H9 (cell line): ENCODE results near the gene SLC17A2. TPM values are rescaled to one million over a fixed set of nuclear protein-coding genes. Genes with fewer than 3 reads are reported as not detected.

ENCODE experiments used
- DNase-seq: peaks from one replicate; pipeline ENCODE4 v3.0.0-alpha.2; 2017
- H2AFZ ChIP-seq: one replicate; pipeline ENCODE4 v1.6.1; 2013; ENCODE audit warnings: mild to moderate bottlenecking, low read length, control low read depth, moderate library complexity
- H2AK5ac ChIP-seq: 2 replicates; pipeline ENCODE4 v1.6.1; 2013; ENCODE audit warnings: low read length, control low read depth, mixed read lengths; ENCODE audit not compliant: insufficient read length
- H2BK120ac ChIP-seq: one replicate; pipeline ENCODE4 v1.6.1; 2013; ENCODE audit warnings: low read depth, mild to moderate bottlenecking, low read length, control low read depth, inconsistent platforms; ENCODE audit not compliant: poor library complexity, severe bottlenecking
- H2BK12ac ChIP-seq: 2 replicates; pipeline ENCODE4 v1.6.1; 2013; ENCODE audit warnings: low read length, control low read depth, mixed read lengths, low read depth; ENCODE audit not compliant: insufficient read length
- H2BK15ac ChIP-seq: 2 replicates; pipeline ENCODE4 v1.6.1; 2013; ENCODE audit warnings: low read depth, low read length, control low read depth
- H2BK20ac ChIP-seq: one replicate; pipeline ENCODE4 v1.6.1; 2013; ENCODE audit warnings: low read depth, mild to moderate bottlenecking, low read length, control low read depth, inconsistent platforms; ENCODE audit not compliant: poor library complexity, severe bottlenecking
- H2BK5ac ChIP-seq: 2 replicates; pipeline ENCODE4 v1.6.1; 2013; ENCODE audit warnings: low read length, control low read depth, mixed read lengths; ENCODE audit not compliant: insufficient read length
- H3K14ac ChIP-seq: 2 replicates; pipeline ENCODE4 v1.6.1; 2013; ENCODE audit warnings: low read length, control low read depth; ENCODE audit not compliant: insufficient read depth
- H3K18ac ChIP-seq: 2 replicates; pipeline ENCODE4 v1.6.1; 2013; ENCODE audit warnings: low read depth, mild to moderate bottlenecking, mixed read lengths, low read length, control low read depth; ENCODE audit not compliant: insufficient read length
- H3K23ac ChIP-seq: 2 replicates; pipeline ENCODE4 v1.6.1; 2013; ENCODE audit warnings: low read length, control low read depth, mixed read lengths, low read depth; ENCODE audit not compliant: insufficient read length
- H3K23me2 ChIP-seq: 2 replicates; pipeline ENCODE4 v1.6.1; 2013; ENCODE audit warnings: low read depth, mild to moderate bottlenecking, mixed read lengths, low read length, control low read depth; ENCODE audit not compliant: insufficient read length, poor library complexity, severe bottlenecking
- H3K27ac ChIP-seq: 2 replicates; pipeline ENCODE4 v1.5.1; 2013; ENCODE audit warnings: low read length, control low read depth, mixed read lengths, low read depth; ENCODE audit not compliant: insufficient read length
- H3K27me3 ChIP-seq: 2 replicates; pipeline ENCODE4 v1.6.1; 2013; ENCODE audit warnings: low read length, control low read depth, inconsistent platforms; ENCODE audit not compliant: insufficient read depth
- H3K4ac ChIP-seq: 2 replicates; pipeline ENCODE4 v1.6.1; 2013; ENCODE audit warnings: low read depth, mild to moderate bottlenecking, control low read depth, inconsistent platforms, low read length, moderate library complexity
- H3K4me1 ChIP-seq: 2 replicates; pipeline ENCODE4 v1.6.1; 2013; ENCODE audit warnings: low read length, control low read depth, inconsistent platforms; ENCODE audit not compliant: insufficient read depth
- H3K4me2 ChIP-seq: 2 replicates; pipeline ENCODE4 v1.6.1; 2013; ENCODE audit warnings: low read length, control low read depth, mixed read lengths; ENCODE audit not compliant: insufficient read length, insufficient read depth
- H3K56ac ChIP-seq: 2 replicates; pipeline ENCODE4 v1.6.1; 2013; ENCODE audit warnings: low read depth, mild to moderate bottlenecking, mixed read lengths, low read length, control low read depth; ENCODE audit not compliant: insufficient read length
- H3K79me1 ChIP-seq: 2 replicates; pipeline ENCODE4 v1.6.1; 2013; ENCODE audit warnings: low read depth, mild to moderate bottlenecking, moderate library complexity, low read length, control low read depth, inconsistent platforms; ENCODE audit not compliant: insufficient read depth, poor library complexity, severe bottlenecking
- H3K79me2 ChIP-seq: 2 replicates; pipeline ENCODE4 v1.6.1; 2013; ENCODE audit warnings: low read length, control low read depth, inconsistent platforms; ENCODE audit not compliant: insufficient read depth
- H3K9ac ChIP-seq: 2 replicates; pipeline ENCODE4 v1.6.1; 2013; ENCODE audit warnings: low read length, control low read depth, mixed read lengths; ENCODE audit not compliant: insufficient read length; ENCODE audit errors: extremely low read depth
- H3K9me3 ChIP-seq: one replicate; pipeline ENCODE4 v1.6.1; 2013; ENCODE audit warnings: low read depth, low read length, inconsistent platforms; ENCODE audit not compliant: control insufficient read depth
- H3T11ph ChIP-seq: one replicate; pipeline ENCODE4 v1.6.1; 2013; ENCODE audit warnings: mild to moderate bottlenecking, low read length, control low read depth, inconsistent platforms
- H4K20me1 ChIP-seq: one replicate; pipeline ENCODE4 v1.6.1; 2013; ENCODE audit not compliant: control insufficient read depth, insufficient read length, insufficient read depth
- H4K5ac ChIP-seq: 2 replicates; pipeline ENCODE4 v1.6.1; 2013; ENCODE audit warnings: low read depth, mild to moderate bottlenecking, mixed read lengths, low read length, control low read depth; ENCODE audit not compliant: insufficient read length
- H4K8ac ChIP-seq: replicated peaks from 2 replicates; pipeline ENCODE4 v1.6.1; 2013; ENCODE audit warnings: low read length, control low read depth, mixed read lengths, low read depth; ENCODE audit not compliant: insufficient read length
- H4K91ac ChIP-seq: 2 replicates; pipeline ENCODE4 v1.6.1; 2013; ENCODE audit warnings: low read depth, mild to moderate bottlenecking, moderate library complexity, mixed read lengths, low read length, control low read depth; ENCODE audit not compliant: insufficient read length
- H3K27ac Mint-ChIP-seq, 3 experiments: 2 replicates in 2 of 3; 3 replicates in 1 of 3; pipeline ENCODE4 v1.8.0; 2020 to 2021; ENCODE audit warnings: mixed read lengths in 3 of 3, mild to moderate bottlenecking in 1 of 3, moderate library complexity in 1 of 3
- H3K27me3 Mint-ChIP-seq: 2 replicates; pipeline ENCODE4 v1.8.0; 2021; ENCODE audit warnings: low read depth, mild to moderate bottlenecking, moderate library complexity, mixed read lengths
- H3K36me3 Mint-ChIP-seq, 3 experiments: 2 replicates in 2 of 3; 3 replicates in 1 of 3; pipeline ENCODE4 v1.8.0; 2020 to 2021; ENCODE audit warnings: low read depth in 3 of 3, mixed read lengths in 3 of 3; ENCODE audit not compliant: insufficient read depth in 1 of 3
- H3K4me1 Mint-ChIP-seq, 2 experiments: 2 replicates each; pipeline ENCODE4 v1.8.0; 2020; ENCODE audit warnings: mixed read lengths in 2 of 2
- H3K4me3 Mint-ChIP-seq, 2 experiments: 2 replicates in 1 of 2; 3 replicates in 1 of 2; pipeline ENCODE4 v1.8.0; 2020 to 2021; ENCODE audit warnings: mild to moderate bottlenecking in 2 of 2, mixed read lengths in 2 of 2, moderate library complexity in 1 of 2
- H3K9me3 Mint-ChIP-seq, 2 experiments: 2 replicates in 1 of 2; 3 replicates in 1 of 2; pipeline ENCODE4 v1.8.0; 2020; ENCODE audit warnings: mild to moderate bottlenecking in 2 of 2, mixed read lengths in 2 of 2, moderate library complexity in 1 of 2
- WGBS: extraction: QIAGEN DNeasy Blood & Tissue Kit; methylation state at CpG from one replicate; pipeline ENCODE4 v1.1.7; 2013; ENCODE audit warnings: missing lambda C conversion rate, low lambda C conversion rate, mixed read lengths; ENCODE audit not compliant: insufficient read length; ENCODE audit errors: extremely low coverage; 5-methylcytosine and 5-hydroxymethylcytosine counted together
- total RNA-seq: library from RNA; stranded (reverse); gene quantifications from 2 replicates; pipeline ENCODE4 v1.2.1, GENCODE V29; 2021
- TF ChIP-seq, protein P1 (sequence below): fragments of 200-600 bp; sonication (generic); conservative IDR thresholded peaks from 3 replicates; pipeline ENCODE4 v1.8.0; 2021; ENCODE audit warnings: antibody characterized with exemption, mild to moderate bottlenecking

Gene SLC17A2
- total RNA-seq, 1 experiment from 2014 or later: not detected

DNA sequence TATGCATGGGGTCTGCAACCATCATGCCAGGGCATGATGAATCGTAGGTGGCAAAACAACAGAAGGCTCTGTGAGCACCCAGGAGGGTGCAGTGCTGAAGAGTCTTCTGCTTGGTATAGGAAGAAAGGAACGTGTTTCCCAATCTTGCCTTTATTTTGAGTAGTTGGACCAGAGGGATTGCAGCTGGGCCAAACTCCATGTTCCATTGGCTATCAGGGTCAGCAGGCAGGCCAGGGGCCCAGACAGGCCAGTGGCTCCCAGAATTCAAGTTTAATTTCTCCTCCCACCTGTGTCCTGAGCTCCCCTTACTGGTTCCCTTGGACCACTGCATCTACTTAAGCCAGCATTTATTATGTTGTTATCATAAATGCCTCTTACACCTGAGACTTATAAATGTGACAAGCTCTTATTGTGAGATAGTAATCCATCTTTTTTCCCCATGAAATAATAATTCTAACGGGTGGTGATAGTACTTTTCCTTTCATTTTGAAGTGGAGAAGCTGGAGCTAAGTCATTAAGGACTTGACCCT lies 31.2 kb upstream of the SLC17A2 start:
- TF ChIP-seq, protein P1, sequence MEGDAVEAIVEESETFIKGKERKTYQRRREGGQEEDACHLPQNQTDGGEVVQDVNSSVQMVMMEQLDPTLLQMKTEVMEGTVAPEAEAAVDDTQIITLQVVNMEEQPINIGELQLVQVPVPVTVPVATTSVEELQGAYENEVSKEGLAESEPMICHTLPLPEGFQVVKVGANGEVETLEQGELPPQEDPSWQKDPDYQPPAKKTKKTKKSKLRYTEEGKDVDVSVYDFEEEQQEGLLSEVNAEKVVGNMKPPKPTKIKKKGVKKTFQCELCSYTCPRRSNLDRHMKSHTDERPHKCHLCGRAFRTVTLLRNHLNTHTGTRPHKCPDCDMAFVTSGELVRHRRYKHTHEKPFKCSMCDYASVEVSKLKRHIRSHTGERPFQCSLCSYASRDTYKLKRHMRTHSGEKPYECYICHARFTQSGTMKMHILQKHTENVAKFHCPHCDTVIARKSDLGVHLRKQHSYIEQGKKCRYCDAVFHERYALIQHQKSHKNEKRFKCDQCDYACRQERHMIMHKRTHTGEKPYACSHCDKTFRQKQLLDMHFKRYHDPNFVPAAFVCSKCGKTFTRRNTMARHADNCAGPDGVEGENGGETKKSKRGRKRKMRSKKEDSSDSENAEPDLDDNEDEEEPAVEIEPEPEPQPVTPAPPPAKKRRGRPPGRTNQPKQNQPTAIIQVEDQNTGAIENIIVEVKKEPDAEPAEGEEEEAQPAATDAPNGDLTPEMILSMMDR: no peak
- no peak overlapping the region for H2BK5ac ChIP-seq
- no peaks in the 10 kb centered on the region for H4K20me1 ChIP-seq
- H3K27ac ChIP-seq: no peak overlapping the region
- no peak overlapping the region for H3K4ac ChIP-seq
- no peak overlapping the region for H2BK120ac ChIP-seq
- no peak overlapping the region for H3K56ac ChIP-seq
- H4K5ac ChIP-seq: no peak overlapping the region
- H3K4me1 ChIP-seq: peaks cover 10% of the 10 kb centered on the region
- H2AK5ac ChIP-seq: no peak overlapping the region
- no peak overlapping the region for H2AFZ ChIP-seq
- H3K4me2 ChIP-seq: no peak overlapping the region
- no peak overlapping the region for H3K4me3 Mint-ChIP-seq
- H3K18ac ChIP-seq: no peak overlapping the region
- no peak overlapping the region for H2BK15ac ChIP-seq
- H3K27me3 ChIP-seq: no peaks in the 10 kb centered on the region; the same call in 1 of the 2 replicates
- peaks cover 16 to 43% (median 23%) of the 10 kb centered on the region in 3 experiments for H3K36me3 Mint-ChIP-seq
- H2BK20ac ChIP-seq: no peak overlapping the region
- H3K14ac ChIP-seq: no peak overlapping the region
- peaks cover 41 to 57% of the 10 kb centered on the region in 2 experiments for H3K4me1 Mint-ChIP-seq
- no peak overlapping the region for H2BK12ac ChIP-seq
- no peaks in the 10 kb centered on the region for H3K23me2 ChIP-seq
- H3T11ph ChIP-seq: no peak overlapping the region
- DNase-seq: no peak
- WGBS: no CpG with 5 or more reads among the region's 3 CpGs
- no peaks in the 10 kb centered on the region for H3K79me1 ChIP-seq
- H3K9me3 Mint-ChIP-seq: peaks cover 29% of the 10 kb centered on the region in 2 experiments
- H3K9me3 ChIP-seq: peaks cover 5% of the 10 kb centered on the region
- H3K27ac Mint-ChIP-seq: no peak overlapping the region
- H3K27me3 Mint-ChIP-seq: peaks cover 8% of the 10 kb centered on the region
- no peak overlapping the region for H3K23ac ChIP-seq
- H4K8ac ChIP-seq: no peak overlapping the region
- no peak overlapping the region for H3K9ac ChIP-seq
- H4K91ac ChIP-seq: no peak overlapping the region
- no peaks in the 10 kb centered on the region for H3K79me2 ChIP-seq
